ENCODE measurements around the gene MAPK8IP2.

MAPK8IP2 gene

GRCh38 chr22:50621948-50622722, 21.5 kb downstream of the MAPK8IP2 start:
- in situ Hi-C loops (cut with MboI; ENCODE audit: low sequenced_read_pairs): no loop called here
- H3K4me3 ChIP-seq: peak overlapping the region; percentile 2; the same call in 1 of the 2 replicates
- H3K27me3 ChIP-seq (ENCODE audit: low read depth): no peaks in the 10 kb centered on the region
- DNase-seq (ENCODE audit: low spot score in 2 of 2): no peak
- H3K36me3 ChIP-seq (replicated peaks): no peaks in the 10 kb centered on the region
- no peaks in the 10 kb centered on the region for H3K9me3 ChIP-seq
- peaks cover 15% of the 10 kb centered on the region for H3K4me1 ChIP-seq

- peaks cover 15% of the 10 kb centered on the region for H3K4me1 ChIP-seq
These were observed 22.2 kb downstream of the MAPK8IP2 start for GRCh38 chr22:50622723-50623327.

GRCh38 chr22:50624347-50625130, 23.9 kb downstream of the MAPK8IP2 start:
- Histone ChIP-seq H3K4me1 (peaks cover 22% of the 10 kb centered on the region), H3K4me3 (no peak overlapping the region), H3K27me3 (ENCODE audit: low read depth) (no peaks in the 10 kb centered on the region), H3K9me3 (no peaks in the 10 kb centered on the region), H3K36me3 (replicated peaks) (no peaks in the 10 kb centered on the region)
- in situ Hi-C loops (cut with MboI; ENCODE audit: low sequenced_read_pairs): no loop called here
- DNase-seq (ENCODE audit: low spot score in 2 of 2): no peak

More at GRCh38 chr22:50622723-50623327, 22.2 kb downstream of the MAPK8IP2 start:
- no peaks in the 10 kb centered on the region for H3K9me3 ChIP-seq
- H3K27me3 ChIP-seq (ENCODE audit: low read depth): no peaks in the 10 kb centered on the region
- in situ Hi-C loops (cut with MboI; ENCODE audit: low sequenced_read_pairs): no loop called here
- H3K36me3 ChIP-seq (replicated peaks): no peaks in the 10 kb centered on the region
- DNase-seq (ENCODE audit: low spot score in 2 of 2): no peak
- H3K4me3 ChIP-seq: no peak overlapping the region

- in situ Hi-C loops (cut with MboI; ENCODE audit: low sequenced_read_pairs): no loop called here
- Histone ChIP-seq H3K36me3 (replicated peaks) (no peaks in the 10 kb centered on the region), H3K4me1 (peaks cover 17% of the 10 kb centered on the region), H3K9me3 (no peaks in the 10 kb centered on the region), H3K27me3 (ENCODE audit: low read depth) (no peaks in the 10 kb centered on the region), H3K4me3 (no peak overlapping the region)
- no peak for DNase-seq (ENCODE audit: low spot score in 2 of 2)
These were observed 24.6 kb downstream of the MAPK8IP2 start for GRCh38 chr22:50625131-50625567.

DNA sequence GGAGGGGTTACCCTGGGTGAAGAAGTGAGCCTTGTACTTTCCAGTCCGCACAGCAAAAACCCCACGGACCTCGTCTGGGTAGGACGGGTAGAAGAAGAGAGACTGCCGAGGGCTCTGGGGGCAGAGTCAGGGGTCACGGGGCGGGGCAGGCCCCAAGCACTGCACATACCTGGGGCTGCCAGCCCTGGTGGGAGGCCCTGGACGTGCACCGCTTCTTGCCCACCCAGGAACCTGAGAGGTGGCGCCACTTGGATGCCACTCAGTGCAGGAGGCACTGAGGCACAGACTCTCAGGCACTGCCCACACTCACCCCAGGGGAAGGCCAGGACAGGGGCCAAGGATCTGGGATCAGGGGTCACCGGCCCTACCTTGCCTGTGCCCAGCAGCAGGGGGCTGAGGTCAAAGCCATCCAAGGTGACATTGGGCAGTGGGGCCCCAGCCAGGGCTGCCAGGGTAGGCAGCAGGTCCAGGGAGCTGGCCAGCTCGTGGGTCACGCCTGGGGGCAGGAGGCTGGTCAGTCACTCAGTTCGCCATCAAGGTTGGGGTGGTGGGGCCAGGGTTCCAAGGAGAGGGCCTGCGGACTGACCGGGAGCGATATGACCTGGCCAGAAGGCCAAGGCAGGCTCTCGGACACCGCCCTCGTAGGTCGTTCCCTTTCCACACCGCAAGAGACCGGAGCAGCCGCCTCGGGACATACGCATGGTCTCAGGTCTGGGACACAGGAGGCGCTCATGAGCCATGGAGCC, 25.1 kb downstream of the MAPK8IP2 start:
- DNase-seq (ENCODE audit: low spot score in 2 of 2): no peak
- in situ Hi-C loops (cut with MboI; ENCODE audit: low sequenced_read_pairs): no loop called here

DNA sequence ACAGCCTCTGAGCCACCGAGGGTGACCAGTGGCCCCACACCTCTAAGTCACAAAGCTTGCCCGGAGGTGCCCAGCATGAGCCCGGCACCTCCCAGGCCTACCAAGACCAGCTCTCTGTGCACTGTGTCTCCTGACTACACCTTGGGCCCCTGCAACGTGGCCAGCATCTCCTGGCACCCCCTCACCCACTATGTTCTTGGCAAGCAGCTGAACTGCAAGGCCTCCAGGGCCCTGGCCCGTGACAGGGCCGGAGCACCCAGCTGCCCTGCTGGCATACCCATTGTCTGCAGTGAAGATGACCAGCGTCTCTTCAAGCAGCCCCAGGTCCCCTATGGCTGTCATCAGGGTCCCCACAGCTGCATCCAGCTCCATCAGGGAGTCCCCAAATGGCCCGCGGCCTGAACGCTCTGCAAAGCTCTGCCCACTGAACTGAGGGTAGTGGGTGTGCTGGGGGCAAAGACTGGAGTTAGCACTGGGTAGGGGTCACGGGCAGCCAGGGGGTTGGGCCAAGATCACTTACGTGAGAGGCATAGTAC, 25.8 kb downstream of the MAPK8IP2 start:
- H3K4me1 ChIP-seq: peaks cover 7% of the 10 kb centered on the region
- in situ Hi-C loops (cut with MboI; ENCODE audit: low sequenced_read_pairs): no loop called here
- no peaks in the 10 kb centered on the region for H3K27me3 ChIP-seq (ENCODE audit: low read depth)
- H3K36me3 ChIP-seq (replicated peaks): no peaks in the 10 kb centered on the region
- no peak overlapping the region for H3K4me3 ChIP-seq
- H3K9me3 ChIP-seq: no peaks in the 10 kb centered on the region
- no peak for DNase-seq (ENCODE audit: low spot score in 2 of 2)

More for the DNA sequence above, 25.1 kb downstream of the MAPK8IP2 start:
- Histone ChIP-seq H3K4me3 (no peak overlapping the region), H3K4me1 (peaks cover 14% of the 10 kb centered on the region), H3K36me3 (replicated peaks) (no peaks in the 10 kb centered on the region), H3K27me3 (ENCODE audit: low read depth) (no peaks in the 10 kb centered on the region), H3K9me3 (no peaks in the 10 kb centered on the region)

- Histone ChIP-seq H3K4me3 (peak overlapping the region; percentile 84), H3K36me3 (replicated peaks) (no peaks in the 10 kb centered on the region), H3K4me1 (peaks cover 7% of the 10 kb centered on the region), H3K27me3 (ENCODE audit: low read depth) (no peaks in the 10 kb centered on the region), H3K9me3 (no peaks in the 10 kb centered on the region)
- in situ Hi-C loops (cut with MboI; ENCODE audit: low sequenced_read_pairs): no loop called here
- peak in 1 of 2 experiments; percentile 54 for DNase-seq (ENCODE audit: low spot score in 2 of 2)
These were observed 26.5 kb downstream of the MAPK8IP2 start for GRCh38 chr22:50626850-50627641.

GRCh38 chr22:50627642-50628542, 27.3 kb downstream of the MAPK8IP2 start, which contains the start of gene ARSA:
TSS of gene ARSA (minus strand) at chr22:50628152. CDS start at chr22:50627779, 373 bp downstream.
- peak within 1 kb of the TSS; percentile 84 for H3K4me3 ChIP-seq
- no peaks in the 10 kb centered on the region for H3K9me3 ChIP-seq
- H3K36me3 ChIP-seq (replicated peaks): no peaks in the 10 kb centered on the region
- peak; percentile 56 to 86 for DNase-seq (ENCODE audit: low spot score in 2 of 2)
- peaks cover 7% of the 10 kb centered on the region for H3K4me1 ChIP-seq
- in situ Hi-C loops (cut with MboI; ENCODE audit: low sequenced_read_pairs): no loop called here
- no peaks in the 10 kb centered on the region for H3K27me3 ChIP-seq (ENCODE audit: low read depth)

DNA sequence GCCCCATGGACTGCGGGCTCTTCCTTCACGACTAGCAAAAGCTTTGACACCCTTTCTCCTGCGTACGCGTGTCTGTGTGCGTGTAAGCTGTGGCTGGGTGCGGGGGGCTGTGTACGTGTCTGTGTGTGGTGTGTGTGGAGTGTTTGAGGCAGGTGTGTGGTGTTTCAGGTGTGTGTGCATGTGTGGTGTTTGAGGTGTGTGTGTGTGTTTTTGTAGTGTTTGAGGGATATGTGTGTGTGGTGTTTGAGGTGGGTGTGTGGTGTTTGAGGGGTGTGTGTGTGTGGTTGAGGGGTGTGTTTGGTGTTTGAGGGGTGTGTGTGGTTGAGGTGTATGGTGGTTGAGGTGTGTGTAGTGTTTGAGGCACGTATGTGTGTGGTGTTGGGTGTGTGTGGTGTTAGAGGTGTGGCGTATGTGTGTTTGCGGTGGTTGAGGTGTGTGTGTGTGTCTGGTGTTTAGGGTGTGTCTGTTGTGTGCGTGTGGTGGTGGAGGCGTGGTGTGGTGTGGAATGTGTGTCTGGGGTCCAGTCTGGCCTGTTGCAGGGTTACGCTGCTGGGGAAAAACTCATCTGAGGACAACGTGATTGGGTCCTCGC, 28.0 kb downstream of the MAPK8IP2 start:
- in situ Hi-C loops (cut with MboI; ENCODE audit: low sequenced_read_pairs): no loop called here

DNA sequence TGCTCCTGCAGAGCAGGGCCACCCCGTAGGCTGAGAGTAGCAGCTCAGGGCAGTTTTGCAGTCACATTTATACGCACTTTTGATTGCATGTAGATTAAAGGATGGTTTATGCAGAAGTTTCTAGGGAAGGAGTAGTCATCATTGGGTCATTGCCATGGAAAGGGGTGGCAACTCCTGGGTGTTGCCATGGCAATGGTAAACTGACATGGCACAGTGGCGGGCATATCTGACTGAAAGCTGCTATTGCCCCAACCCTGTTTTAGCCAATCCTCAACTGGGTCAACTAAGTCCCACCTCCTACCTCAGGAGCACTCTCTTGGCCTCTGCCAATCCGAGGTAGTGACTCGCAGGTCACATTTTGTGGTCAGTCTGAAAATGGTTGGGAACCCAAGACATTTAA, 29.8 kb downstream of the MAPK8IP2 start:
- Histone ChIP-seq H3K4me1 (peaks cover 7% of the 10 kb centered on the region), H3K4me3 (no peak overlapping the region), H3K36me3 (replicated peaks) (no peaks in the 10 kb centered on the region), H3K9me3 (no peaks in the 10 kb centered on the region), H3K27me3 (ENCODE audit: low read depth) (no peaks in the 10 kb centered on the region)
- in situ Hi-C loops (cut with MboI; ENCODE audit: low sequenced_read_pairs): no loop called here
- DNase-seq (ENCODE audit: low spot score in 2 of 2): no peak

More for the DNA sequence above, 28.0 kb downstream of the MAPK8IP2 start:
- peak overlapping the region; percentile 84 for H3K4me3 ChIP-seq
- peaks cover 7% of the 10 kb centered on the region for H3K4me1 ChIP-seq
- no peak for DNase-seq (ENCODE audit: low spot score in 2 of 2)
- H3K27me3 ChIP-seq (ENCODE audit: low read depth): no peaks in the 10 kb centered on the region
- H3K9me3 ChIP-seq: no peaks in the 10 kb centered on the region
- H3K36me3 ChIP-seq (replicated peaks): no peaks in the 10 kb centered on the region

DNA sequence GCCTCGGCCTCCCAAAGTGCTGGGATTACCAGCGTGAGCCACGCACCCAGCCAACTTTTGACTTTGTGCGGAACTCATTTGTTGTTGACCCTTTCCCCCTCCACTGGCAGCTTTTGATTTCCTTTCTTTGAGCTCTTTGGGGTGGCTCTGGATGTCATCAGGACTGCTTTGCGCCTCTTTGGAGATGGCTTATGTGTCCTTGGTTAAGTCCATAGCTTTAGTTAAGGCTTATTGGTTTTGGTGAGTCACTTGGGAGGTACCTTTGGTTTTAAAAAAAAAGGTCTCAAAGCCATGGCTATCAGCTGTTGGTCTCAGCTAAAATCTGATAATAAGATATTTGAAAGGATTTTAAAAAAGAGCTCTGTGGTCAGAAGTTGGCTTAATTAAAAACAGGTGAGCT, 32.5 kb downstream of the MAPK8IP2 start:
- Histone ChIP-seq H3K9me3 (no peaks in the 10 kb centered on the region), H3K27me3 (ENCODE audit: low read depth) (no peaks in the 10 kb centered on the region), H3K4me3 (no peak overlapping the region), H3K36me3 (replicated peaks) (no peaks in the 10 kb centered on the region), H3K4me1 (peaks cover 7% of the 10 kb centered on the region)
- DNase-seq (ENCODE audit: low spot score in 2 of 2): no peak
- in situ Hi-C loops (cut with MboI; ENCODE audit: low sequenced_read_pairs): no loop called here

Data from HAP-1 (cell line).